ENCODE measurements around the gene CRTC1. TPM values are rescaled to one million over a fixed set of nuclear protein-coding genes. Genes with fewer than 3 reads are reported as not detected.
"Not testable (repeated sequence)": the region's sequence is repeated elsewhere in the genome, so short reads cannot be mapped to it uniquely, and the experiment has no call there.

CRTC1 gene
- total RNA-seq, 1 experiment from 2014 or later = 18.1 TPM

- DNase-seq (ENCODE audit: low spot score) = peak; percentile 33
- CTCF ChIA-PET = interaction anchor here (0.7 kb wide), 1 partner anchor 17 kb away, joined by 3 read pairs; no protein-coding TSS in a partner anchor
- Histone ChIP-seq H3K9me3 (ENCODE audit: low read depth, low read length, poor library complexity, severe bottlenecking) (no peaks in the 10 kb centered on the region), H3K4me1 (ENCODE audit: insufficient read depth, low read length, poor library complexity, severe bottlenecking) (peaks cover 10% of the 10 kb centered on the region), H3K27me3 (replicated peaks; ENCODE audit: insufficient read depth, low read depth, low read length, poor library complexity) (no peaks in the 10 kb centered on the region), H3K36me3 (ENCODE audit: insufficient read depth, low read length, poor library complexity, severe bottlenecking) (peaks cover 4% of the 10 kb centered on the region), H3K4me3 (ENCODE audit: low read depth, low read length, poor library complexity, severe bottlenecking) (no peak overlapping the region), H3K27ac (ENCODE audit: low read depth, low read length, poor library complexity, severe bottlenecking) (no peak overlapping the region)
- no TSS peak for BruUV-seq (replicated peaks)
- POLR2A ChIA-PET (ENCODE audit: low non-redundant PET) = no interaction called here
- TF ChIP-seq CTCF (conservative IDR thresholded peaks at IDR 0.05; ENCODE audit: low read depth, low read length) = peak; percentile 55
- TF ChIP-seq EZH2 (IDR thresholded peaks at IDR 0.05; ENCODE audit: borderline replicate concordance, low read depth, low read length, poor library complexity, severe bottlenecking) = no peak
- intact Hi-C loops (cut with micrococcal nuclease; ENCODE audit: unreplicated experiment) = loop anchor here (5.0 kb wide), 2 partner anchors 83 to 203 kb away; no protein-coding TSS in a partner anchor
These were observed 7.7 kb upstream of the CRTC1 start for GRCh38 chr19:18675779-18676178.

- no TSS peak for BruUV-seq (replicated peaks)
- no peak overlapping the region for H3K27ac ChIP-seq (ENCODE audit: low read depth, low read length, poor library complexity, severe bottlenecking)
- CTCF ChIA-PET = interaction anchor here (0.5 to 0.8 kb wide), 2 partner anchors 36 to 208 kb away, joined by 3 to 7 read pairs; no protein-coding TSS in a partner anchor
- H3K36me3 ChIP-seq (ENCODE audit: insufficient read depth, low read length, poor library complexity, severe bottlenecking) = no peaks in the 10 kb centered on the region
- H3K4me1 ChIP-seq (ENCODE audit: insufficient read depth, low read length, poor library complexity, severe bottlenecking) = peaks cover 10% of the 10 kb centered on the region
- intact Hi-C loops (cut with micrococcal nuclease; ENCODE audit: unreplicated experiment) = loop anchor here (5.0 kb wide), 2 partner anchors 84 to 204 kb away; no protein-coding TSS in a partner anchor
- H3K9me3 ChIP-seq (ENCODE audit: low read depth, low read length, poor library complexity, severe bottlenecking) = no peaks in the 10 kb centered on the region
- DNase-seq (ENCODE audit: low spot score) = no peak
- H3K4me3 ChIP-seq (ENCODE audit: low read depth, low read length, poor library complexity, severe bottlenecking) = no peak overlapping the region
- POLR2A ChIA-PET (ENCODE audit: low non-redundant PET) = no interaction called here
- no peaks in the 10 kb centered on the region for H3K27me3 ChIP-seq (replicated peaks; ENCODE audit: insufficient read depth, low read depth, low read length, poor library complexity)
- no peak for TF ChIP-seq CTCF (conservative IDR thresholded peaks at IDR 0.05; ENCODE audit: low read depth, low read length)
- TF ChIP-seq EZH2 (IDR thresholded peaks at IDR 0.05; ENCODE audit: borderline replicate concordance, low read depth, low read length, poor library complexity, severe bottlenecking) = no peak
These were observed 6.8 kb upstream of the CRTC1 start for GRCh38 chr19:18676692-18677091.

- intact Hi-C loops (cut with micrococcal nuclease; ENCODE audit: unreplicated experiment) = loop anchor here (5.0 kb wide), 2 partner anchors 85 to 205 kb away; no protein-coding TSS in a partner anchor
- peaks cover 10% of the 10 kb centered on the region for H3K4me1 ChIP-seq (ENCODE audit: insufficient read depth, low read length, poor library complexity, severe bottlenecking)
- no TSS peak for BruUV-seq (replicated peaks)
- no peak overlapping the region for H3K27ac ChIP-seq (ENCODE audit: low read depth, low read length, poor library complexity, severe bottlenecking)
- H3K27me3 ChIP-seq (replicated peaks; ENCODE audit: insufficient read depth, low read depth, low read length, poor library complexity) = no peaks in the 10 kb centered on the region
- no peaks in the 10 kb centered on the region for H3K9me3 ChIP-seq (ENCODE audit: low read depth, low read length, poor library complexity, severe bottlenecking)
- DNase-seq (ENCODE audit: low spot score) = no peak
- POLR2A ChIA-PET (ENCODE audit: low non-redundant PET) = no interaction called here
- TF ChIP-seq CTCF (conservative IDR thresholded peaks at IDR 0.05; ENCODE audit: low read depth, low read length) = no peak
- no peak for TF ChIP-seq EZH2 (IDR thresholded peaks at IDR 0.05; ENCODE audit: borderline replicate concordance, low read depth, low read length, poor library complexity, severe bottlenecking)
- H3K36me3 ChIP-seq (ENCODE audit: insufficient read depth, low read length, poor library complexity, severe bottlenecking) = no peaks in the 10 kb centered on the region
- CTCF ChIA-PET = interaction anchor here (0.5 to 0.8 kb wide), 2 partner anchors 37 to 208 kb away, joined by 3 to 7 read pairs; no protein-coding TSS in a partner anchor
- H3K4me3 ChIP-seq (ENCODE audit: low read depth, low read length, poor library complexity, severe bottlenecking) = no peak overlapping the region
These were observed 6.3 kb upstream of the CRTC1 start for GRCh38 chr19:18677156-18677555.

GRCh38 chr19:18680148-18680547 lies 3.3 kb upstream of the CRTC1 start:
- DNase-seq (ENCODE audit: low spot score); CTCF ChIA-PET; H3K4me3 ChIP-seq (ENCODE audit: low read depth, low read length, poor library complexity, severe bottlenecking); intact Hi-C loops (cut with micrococcal nuclease; ENCODE audit: unreplicated experiment); H3K27ac ChIP-seq (ENCODE audit: low read depth, low read length, poor library complexity, severe bottlenecking); H3K9me3 ChIP-seq (ENCODE audit: low read depth, low read length, poor library complexity, severe bottlenecking); BruUV-seq (replicated peaks); POLR2A ChIA-PET (ENCODE audit: low non-redundant PET); H3K36me3 ChIP-seq (ENCODE audit: insufficient read depth, low read length, poor library complexity, severe bottlenecking); H3K27me3 ChIP-seq (replicated peaks; ENCODE audit: insufficient read depth, low read depth, low read length, poor library complexity): not testable (repeated sequence)
- peaks cover 23% of the 10 kb centered on the region for H3K4me1 ChIP-seq (ENCODE audit: insufficient read depth, low read length, poor library complexity, severe bottlenecking)
